GM19397 (cell line): ENCODE results near the gene UNC13B.
"Not testable (repeated sequence)": the region's sequence is repeated elsewhere in the genome, so short reads cannot be mapped to it uniquely, and the experiment has no call there.

Experiments
- ATAC-seq: cut with Tn5 transposase; IDR thresholded peaks from one replicate; pipeline ENCODE4 v1.9.1; 2021; ENCODE audit warnings: mild to moderate bottlenecking, moderate library complexity; ENCODE audit not compliant: unreplicated experiment

UNC13B gene

DNA sequence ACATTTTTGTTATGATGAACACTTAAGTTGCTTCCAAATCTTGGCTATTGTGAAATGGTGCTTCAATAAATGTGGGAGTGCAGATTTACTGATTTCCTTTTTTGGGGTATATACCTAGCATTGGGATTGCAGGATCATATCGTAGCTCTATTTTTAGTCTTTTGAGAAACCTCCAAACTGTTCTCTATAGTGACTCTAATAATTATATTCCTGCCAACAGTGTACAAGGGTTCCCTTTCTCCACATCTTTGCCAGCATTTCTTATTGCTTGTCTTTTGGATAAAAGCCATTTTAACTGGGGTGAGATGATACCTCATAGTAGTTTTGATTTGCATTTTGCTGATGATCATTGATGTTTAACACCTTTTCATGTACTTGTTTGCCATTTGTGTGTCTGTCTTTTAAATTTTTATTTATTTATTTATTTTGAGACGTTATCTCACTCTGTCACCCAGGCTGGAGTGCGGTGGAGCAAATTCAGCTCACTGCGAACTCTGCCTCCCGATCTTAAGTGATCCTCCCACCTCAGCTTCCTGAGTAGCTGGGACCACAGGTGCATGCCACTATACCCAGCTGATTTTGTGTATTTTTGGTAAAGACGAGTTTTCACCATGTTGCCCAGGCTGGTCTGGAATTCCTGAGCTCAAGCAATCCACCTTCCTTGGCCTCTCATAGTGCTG lies 59.0 kb downstream of the UNC13B start:
- ATAC-seq, result no peak

DNA sequence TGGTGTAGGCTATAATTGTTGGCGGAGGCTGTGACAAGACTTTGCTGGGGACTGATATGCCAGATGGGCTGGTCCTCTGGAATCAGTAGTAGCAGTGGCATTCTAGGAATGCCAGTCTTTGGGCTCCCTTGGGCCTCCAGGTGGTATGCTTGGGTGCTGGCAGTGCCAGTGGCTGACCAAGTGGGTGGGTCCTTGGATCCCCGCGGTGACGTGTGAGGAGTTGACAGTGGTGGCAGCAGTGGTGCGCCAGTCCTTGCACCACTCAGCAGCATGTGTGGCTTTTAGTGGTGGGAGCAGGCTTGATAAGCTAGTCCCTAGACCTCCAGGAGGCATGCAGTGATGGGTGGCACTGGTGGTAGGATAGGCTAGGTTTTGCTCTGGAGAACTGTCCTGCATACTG lies 63.9 kb downstream of the UNC13B start:
- no peak for ATAC-seq

DNA sequence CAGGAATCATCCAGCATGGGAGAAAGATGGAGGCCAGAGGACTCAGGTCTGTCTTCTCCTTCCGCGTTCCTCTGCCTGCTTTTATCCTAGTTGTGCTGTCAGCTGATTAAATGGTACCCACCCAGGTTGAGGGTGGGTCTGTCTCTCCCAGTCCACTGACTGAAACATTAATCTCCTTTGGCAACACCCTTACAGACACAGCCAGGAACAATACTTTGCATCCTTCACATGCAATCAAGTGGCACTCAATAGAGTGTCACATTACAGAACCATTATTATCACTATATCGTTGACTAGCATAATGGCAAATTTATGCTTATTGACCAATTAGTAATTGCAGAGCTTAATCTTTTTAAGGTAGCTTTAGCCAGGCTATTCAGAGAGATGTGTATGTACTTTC lies 64.8 kb downstream of the UNC13B start:
- no peak for ATAC-seq

DNA sequence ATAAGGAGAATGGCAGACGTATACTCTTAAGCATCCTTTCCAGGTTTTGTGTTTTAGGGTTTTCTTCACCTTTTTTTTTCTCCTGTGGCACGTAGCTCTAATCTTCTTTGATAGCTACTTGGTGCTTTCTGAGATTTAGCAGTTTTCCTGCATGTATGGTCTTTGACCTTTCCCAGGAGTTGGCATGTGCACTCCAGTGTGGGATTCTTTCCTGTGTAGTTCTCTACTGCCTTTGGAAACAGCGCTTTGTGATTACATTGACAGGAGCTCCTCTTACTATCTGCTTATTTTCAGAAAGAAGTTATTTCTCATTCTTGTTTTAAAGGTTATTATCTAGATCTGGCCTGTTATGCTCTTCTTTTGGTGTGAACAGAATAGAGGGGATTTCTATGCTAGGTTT lies 65.5 kb downstream of the UNC13B start:
- no peak for ATAC-seq

DNA sequence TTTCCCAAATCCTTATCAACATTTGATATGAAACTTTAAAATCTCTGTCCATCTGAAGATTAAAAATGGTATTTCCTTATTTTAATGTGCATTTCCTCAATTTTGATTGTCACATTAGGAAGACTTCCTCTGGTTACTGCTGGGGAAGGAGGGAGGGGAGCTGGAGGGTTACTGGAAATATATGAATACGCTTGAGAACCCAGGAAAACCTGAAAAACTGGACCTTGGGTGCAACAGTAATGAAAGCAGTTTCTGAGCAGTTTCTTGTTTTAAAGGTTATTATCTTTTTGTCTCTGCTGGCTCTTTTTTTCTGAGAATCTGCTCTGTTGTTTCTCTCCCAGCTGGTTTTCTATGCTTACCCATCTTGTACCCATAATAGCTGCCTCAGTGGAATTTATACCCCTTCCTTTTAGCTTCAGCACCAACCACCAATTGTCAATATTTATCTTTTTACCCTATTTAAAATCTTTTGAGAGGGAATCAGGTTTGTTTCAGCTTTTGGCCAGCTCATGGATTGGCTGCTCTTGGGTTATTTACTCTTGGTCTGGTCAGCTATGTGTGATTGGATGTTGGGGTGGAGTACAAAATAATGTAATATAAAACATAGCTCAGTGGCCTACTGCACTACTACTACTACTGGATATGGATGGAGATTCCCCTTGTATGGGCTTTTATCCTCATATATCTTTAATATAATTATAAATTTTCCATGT lies 67.4 kb downstream of the UNC13B start:
- ATAC-seq, result no peak

DNA sequence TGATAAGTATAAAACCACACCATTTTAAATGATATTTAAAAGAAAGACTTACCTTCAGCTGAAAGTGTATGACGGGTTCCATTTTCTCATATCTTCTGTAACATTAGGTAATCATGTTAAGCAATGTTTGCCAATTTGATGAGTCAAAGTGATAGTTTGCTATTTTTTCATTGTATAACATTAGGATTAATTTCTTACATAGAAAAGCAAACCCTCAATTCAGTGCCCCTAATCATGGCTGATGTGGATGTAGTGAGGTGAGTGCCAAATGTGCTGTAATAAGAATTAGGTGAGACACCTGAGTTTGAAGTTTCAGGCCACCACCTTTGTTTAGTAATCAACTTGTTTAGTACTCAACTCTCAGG lies 68.0 kb downstream of the UNC13B start:
- ATAC-seq, result no peak

DNA sequence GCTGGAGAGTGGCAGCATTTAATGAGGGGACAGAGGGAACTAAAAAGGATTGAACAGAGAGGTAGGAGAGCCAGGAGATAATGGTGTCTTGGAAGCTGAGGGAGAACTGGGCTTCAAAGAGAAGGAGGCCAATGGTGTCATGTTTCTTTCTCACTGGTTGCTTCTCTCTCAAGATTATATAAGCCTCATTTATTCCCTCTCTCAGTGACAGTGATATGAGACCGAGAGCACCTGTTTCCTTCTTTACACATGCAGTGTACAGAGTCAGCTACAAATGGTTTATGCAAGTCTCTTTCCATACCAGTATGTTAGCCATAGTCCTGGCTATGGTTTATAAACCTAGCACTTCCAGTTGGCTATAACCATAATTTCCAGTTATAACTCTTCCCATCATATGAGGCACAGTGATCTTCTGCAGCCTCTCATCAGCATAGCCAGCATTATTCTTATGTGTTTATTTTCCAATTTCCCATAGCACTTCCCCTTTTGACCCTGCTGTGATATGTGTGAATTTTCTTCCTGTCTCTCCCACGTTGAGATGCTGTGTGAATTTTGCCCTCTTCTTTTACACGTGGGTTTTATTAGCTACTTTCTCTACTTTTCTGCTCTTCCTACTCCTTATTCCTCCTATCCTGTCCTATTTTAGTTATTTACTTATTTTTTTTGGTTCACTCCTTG lies 71.2 kb downstream of the UNC13B start:
- ATAC-seq, result no peak

DNA sequence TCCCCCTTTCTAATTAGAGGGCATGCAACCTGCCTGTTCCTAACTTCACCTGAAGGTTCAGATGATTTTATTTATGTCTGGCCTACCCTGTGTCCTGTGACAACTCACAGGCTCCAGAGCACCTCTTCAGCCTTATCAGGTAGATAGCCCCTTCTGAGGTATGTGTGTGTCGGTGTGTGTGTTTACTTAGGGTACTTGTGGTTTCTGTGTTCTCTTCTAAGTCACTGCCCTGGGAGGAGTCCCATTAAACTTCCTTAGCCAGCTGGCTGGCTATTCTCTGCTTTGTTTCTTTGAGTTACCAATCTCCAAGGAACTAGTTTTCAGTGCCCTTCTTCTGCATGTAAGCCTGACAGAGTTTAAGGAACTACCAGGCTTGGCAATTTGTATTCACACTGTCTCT lies 74.9 kb downstream of the UNC13B start:
- ATAC-seq, result no peak

DNA sequence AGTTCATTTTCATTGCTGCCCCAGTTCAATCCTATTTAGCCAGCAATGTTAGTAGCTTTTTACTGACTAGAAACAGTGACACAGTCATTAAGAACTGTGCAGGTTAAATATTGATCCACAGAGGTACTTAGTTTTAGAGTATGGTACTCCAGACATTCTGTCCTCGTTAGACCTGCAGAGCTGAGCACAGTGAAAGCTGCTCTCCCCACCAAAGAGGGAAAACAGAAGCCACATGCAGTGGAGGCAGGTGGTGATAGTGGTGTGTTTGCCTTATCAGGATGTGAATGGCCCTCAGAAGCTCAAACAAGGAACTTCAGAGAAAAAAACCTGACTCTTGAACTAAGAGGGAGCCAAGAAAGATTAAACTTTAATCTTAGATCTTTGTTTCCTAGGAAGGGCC lies 75.5 kb downstream of the UNC13B start:
- no peak for ATAC-seq

DNA sequence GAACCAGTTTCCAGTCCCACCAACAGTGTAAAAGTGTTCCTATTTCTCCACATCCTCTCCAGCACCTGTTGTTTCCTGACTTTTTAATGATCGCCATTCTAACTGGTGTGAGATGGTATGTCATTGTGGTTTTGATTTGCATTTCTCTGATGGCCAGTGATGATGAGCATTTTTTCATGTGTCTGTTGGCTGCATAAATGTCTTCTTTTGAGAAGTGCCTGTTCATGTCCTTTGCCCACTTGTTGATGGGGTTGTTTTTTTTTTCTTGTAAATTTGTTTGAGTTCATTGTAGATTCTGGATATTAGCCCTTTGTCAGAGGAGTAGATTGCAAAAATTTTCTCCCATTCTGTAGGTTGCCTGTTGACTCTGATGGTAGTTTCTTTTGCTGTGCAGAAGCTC lies 84.1 kb downstream of the UNC13B start:
- ATAC-seq, result not testable (repeated sequence)

DNA sequence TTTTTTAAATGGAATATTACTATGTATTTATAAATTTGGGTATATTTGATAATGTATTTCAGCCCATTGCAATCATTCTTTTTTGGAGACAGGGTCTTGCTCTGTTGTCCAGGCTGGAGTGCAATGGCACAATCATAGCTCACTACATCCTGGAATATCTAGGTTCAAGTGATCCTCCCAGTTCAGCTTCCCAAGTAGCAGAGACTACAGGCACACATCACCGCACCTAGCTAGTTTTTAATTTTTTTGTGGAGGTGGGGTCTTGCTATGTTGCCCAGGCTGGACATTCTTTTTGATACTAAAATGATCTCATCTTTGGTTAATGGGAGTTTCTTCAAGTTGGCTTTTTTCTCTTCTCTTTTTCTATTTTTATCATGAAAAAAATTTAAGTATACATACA lies 91.3 kb downstream of the UNC13B start:
- no peak for ATAC-seq

DNA sequence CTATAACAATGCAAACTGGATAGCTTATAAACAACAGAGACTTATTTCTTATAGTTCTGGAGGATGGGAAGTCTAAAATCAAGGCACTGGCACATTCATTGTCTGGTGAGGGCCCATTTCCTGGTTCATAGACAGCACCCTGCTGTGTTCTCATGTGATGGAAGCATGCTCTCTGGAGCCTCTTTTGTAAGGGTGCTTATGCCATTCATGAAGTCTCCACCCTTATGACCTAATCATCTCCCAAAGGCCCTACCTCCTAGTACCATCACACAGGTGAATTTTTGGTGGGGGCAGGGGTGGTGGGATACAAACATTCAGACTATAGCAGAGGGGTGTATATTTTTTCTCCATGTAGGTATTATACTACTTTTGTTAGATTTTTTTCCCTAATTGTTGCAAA lies 92.4 kb downstream of the UNC13B start:
- no peak for ATAC-seq

DNA sequence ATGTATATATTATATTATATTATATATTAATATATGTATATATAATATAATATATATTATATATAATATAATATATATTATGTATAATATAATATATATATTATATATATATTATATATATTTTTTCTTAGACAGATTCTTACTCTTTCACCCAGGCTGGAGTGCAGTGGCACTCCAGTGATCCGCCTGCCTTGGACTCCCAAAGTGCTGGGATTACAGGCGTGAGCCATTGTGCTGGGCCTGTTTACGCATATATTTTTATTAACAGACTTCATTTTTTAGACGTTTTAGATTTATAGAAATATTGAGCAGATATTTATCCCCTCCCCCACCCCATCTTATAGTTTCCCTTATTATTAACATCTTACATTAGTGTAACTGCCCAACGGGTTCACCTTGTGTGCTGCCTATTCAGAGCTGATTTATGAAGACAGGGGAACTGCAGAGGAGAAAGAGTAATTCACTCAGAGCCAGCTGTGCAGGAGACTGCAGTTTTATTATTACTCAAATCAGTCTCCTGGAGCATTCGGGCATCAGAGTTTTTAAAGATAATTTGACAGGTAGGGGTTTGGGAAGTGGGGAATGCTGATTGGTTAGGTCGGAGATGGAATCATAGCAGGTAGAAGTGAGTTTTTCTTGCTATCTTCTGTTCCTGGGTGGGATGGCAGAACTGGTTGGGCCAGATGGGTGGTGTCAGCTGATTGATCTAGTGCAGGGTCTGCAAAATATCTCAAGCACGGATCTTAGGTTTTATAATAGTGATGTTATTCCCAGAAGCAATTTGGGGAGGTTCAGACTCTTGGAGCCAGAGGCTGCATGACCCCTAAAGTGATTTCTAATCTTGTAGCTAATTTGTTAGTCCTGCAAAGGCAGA lies 93.4 kb downstream of the UNC13B start:
- ATAC-seq, result no peak

DNA sequence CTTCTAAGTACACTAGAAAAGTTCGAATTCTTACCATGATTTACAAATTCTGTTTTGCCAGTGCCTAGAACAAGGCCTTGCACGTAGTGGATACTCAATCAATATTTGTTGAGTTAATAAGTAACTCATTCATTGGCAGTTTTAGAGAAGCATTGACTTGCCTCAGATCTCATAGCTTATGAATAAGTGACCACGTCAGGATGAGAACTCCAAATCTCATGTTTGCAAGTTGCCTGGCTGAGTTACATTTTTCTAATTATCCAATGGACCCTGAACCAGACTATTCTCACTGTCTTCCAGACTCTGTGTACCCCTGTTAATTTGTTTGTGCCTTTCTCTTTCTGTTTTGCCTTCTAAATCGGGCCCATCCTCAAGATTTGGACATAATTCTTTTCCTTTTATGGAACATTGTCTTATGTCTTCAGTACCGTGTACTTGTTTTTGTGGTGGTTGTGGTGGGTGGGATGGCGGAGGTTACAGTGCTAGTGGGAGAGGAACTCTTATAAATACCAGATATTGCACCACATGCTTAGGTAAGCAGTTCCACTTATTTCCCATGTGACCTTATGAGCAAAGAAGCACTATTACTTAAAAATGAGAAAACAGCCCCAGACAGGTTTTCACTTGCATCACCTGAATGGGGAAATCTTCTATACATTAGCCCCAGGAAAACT lies 96.3 kb downstream of the UNC13B start:
- ATAC-seq, result no peak

DNA sequence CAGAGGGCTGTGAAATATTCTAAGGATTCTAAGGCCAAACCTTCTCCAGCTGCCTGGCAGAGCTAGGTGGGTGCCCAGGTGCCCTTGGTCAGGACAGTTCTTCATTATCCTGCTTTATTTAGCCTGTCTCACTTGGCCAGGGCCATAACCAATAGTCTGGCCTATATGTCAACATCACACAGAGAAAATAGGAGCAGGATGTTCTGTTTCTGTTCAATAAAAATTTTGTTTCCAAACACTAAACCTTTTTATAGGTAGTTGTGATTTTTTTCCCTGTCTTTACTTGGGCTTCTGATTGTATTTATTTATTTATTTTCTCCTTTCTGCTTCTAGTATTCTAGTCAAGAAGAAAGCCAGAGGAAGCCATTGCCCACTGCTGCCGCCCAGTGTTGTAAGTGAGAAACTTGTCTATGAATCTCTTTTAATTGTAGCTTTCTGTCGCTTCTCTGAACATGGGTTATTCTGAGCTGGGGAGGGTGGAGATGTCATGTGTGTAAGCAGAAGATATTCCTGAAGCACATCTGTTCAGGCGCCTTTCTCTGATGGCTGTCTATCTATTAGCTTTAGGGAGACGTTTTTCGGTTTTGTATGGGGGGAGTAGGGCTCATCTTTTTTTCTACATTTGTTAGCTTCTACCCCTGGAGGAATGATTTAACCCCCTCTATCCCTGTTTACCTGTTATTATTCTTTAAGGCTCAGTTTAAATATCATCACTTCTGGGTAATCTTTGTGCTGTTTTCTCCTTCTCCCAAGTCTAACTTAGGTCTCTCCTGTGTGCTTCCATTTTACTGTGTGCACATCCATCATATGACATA lies 97.1 kb downstream of the UNC13B start:
- no peak for ATAC-seq

DNA sequence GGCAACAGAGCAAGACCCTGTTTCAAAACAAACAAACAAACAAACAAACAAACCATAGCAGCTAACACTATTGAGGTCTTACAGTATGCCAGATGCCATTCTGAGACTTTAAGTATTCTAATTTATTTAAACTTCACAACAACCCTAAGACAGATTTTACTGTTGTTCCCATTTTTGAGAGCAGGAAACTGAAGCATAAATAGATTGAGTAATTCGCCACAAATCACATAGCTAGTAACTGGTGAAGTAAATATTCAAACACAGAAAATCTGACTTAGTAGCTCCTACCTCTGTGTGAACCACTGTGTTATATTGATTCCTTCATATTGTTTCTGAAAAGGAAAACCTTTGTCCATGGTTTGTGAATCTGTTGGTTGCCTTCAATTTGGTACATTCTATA lies 98.4 kb downstream of the UNC13B start:
- ATAC-seq, result no peak

DNA sequence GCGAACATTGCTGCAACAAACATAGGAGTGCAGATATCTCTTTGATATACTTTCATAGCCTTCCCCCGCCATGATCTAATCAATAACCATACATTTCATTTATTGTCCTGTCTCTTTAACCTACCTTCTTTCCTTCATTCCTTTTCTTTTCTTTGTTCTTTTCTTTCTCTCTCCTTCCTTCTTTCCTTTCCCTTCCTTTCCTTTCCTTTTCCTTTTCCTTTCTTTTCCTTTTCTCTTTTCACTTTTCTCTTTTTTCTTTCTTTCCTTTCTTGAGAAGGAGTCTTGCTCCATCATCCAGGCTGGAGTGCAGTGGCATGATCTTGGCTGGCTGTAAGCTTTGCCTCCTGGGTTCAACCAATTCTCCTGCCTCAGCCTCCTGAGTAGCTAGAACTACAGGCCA lies 100.3 kb downstream of the UNC13B start:
- ATAC-seq, result no peak

DNA sequence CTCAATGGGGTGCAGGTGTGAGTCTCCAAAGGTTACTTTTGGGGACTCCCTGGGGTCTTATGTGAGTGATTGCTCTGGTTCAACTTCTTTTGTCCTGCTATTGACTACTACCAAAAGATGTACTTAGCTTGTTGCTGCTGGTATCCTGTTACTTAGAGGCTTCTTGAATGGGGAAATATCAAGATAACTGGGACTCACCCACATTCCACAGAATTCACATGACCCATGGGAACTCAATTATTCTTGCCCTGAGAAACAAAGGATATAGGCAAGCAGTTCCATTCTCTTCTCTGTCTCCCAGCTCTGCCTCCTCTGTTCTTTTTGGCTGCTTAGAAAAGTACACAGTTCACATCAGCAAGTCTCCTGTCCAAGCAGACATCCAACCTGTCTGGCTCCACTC lies 105.9 kb downstream of the UNC13B start:
- no peak for ATAC-seq

DNA sequence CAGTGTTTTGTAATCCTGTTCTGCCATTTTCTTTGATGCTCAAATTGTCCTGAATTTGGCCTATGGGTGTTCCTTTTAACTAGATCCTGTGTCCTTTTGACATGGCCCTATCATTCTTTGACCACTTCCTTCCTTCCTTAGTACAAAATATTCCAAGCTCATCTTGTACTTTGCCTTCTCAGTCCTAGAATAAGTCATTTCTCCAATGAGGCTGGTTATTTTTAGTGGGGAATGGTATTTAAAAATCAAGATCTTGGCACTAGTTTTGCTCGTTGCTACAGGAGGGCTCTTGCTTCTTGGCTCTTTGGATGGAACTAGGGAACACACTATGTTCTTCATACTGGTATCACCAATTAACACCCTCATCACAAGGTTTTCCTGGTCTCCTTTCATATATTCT lies 108.1 kb downstream of the UNC13B start:
- ATAC-seq, result no peak

DNA sequence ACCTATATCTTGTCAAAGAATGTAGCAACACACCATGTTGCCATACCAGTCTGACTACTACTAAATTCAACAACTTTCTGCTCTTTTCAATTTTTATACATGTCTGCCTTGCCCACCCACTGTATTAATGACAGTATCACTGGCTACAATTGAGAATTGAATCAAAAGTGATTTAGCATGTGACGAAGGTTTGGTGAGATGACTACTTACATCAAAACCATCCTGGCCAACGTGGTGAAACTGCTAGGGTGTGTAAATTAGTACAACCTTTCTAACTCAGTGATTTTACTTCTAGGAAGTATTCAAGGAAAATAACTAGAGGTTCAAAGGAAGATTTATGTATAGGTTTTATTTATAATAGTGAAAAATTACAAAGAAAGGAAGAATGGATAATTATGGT lies 109.8 kb downstream of the UNC13B start:
- no peak for ATAC-seq
